Mesodermal cell (in vitro differentiated cells): ENCODE results near the gene ZSCAN22.
A peak's percentile ranks its signal among the peaks of the same experiment; 100 is the strongest.

ENCODE experiments used
- H3K27ac ChIP-seq: 2 replicates; pipeline ENCODE4 v1.7.0; 2013; ENCODE audit warnings: mild to moderate bottlenecking, low read depth, low read length, moderate library complexity; ENCODE audit not compliant: severe bottlenecking
- H3K36me3 ChIP-seq: 2 replicates; pipeline ENCODE4 v1.7.1; 2013; ENCODE audit warnings: mild to moderate bottlenecking, low read length, moderate library complexity; ENCODE audit not compliant: control insufficient read depth, insufficient read depth
- H3K4me1 ChIP-seq: one replicate; pipeline ENCODE4 v1.7.1; 2013; ENCODE audit warnings: mild to moderate bottlenecking, low read length; ENCODE audit not compliant: insufficient read depth, control insufficient read depth, poor library complexity, severe bottlenecking
- H3K4me3 ChIP-seq: 2 replicates; pipeline ENCODE4 v1.7.0; 2013; ENCODE audit warnings: low read length, control low read depth, mild to moderate bottlenecking; ENCODE audit not compliant: insufficient read depth, poor library complexity, severe bottlenecking; ENCODE audit errors: extremely low read depth
- H3K9me3 ChIP-seq: 2 replicates; pipeline ENCODE4 v1.7.1; 2013; ENCODE audit warnings: mild to moderate bottlenecking, low read length, moderate library complexity; ENCODE audit not compliant: control insufficient read depth
- WGBS, 2 experiments: methylation state at CpG; one replicate each; pipeline ENCODE4 v1.1.5; 2013; ENCODE audit warnings: missing lambda C conversion rate in 2 of 2; ENCODE audit not compliant: insufficient coverage in 2 of 2; 5-methylcytosine and 5-hydroxymethylcytosine counted together

ZSCAN22 gene

GRCh38 chr19:58318297-58318696 is 8.5 kb upstream of the ZSCAN22 start:
- WGBS, 2 experiments: 87 to 93% methylated on average over 2 to 4 of the region's 4 CpGs
- H3K36me3 ChIP-seq: peaks cover 38% of the 10 kb centered on the region
- H3K9me3 ChIP-seq: no peaks in the 10 kb centered on the region
- no peak overlapping the region for H3K27ac ChIP-seq
- H3K4me1 ChIP-seq: no peaks in the 10 kb centered on the region
- no peak overlapping the region for H3K4me3 ChIP-seq

- Histone ChIP-seq H3K36me3 (peaks cover 28% of the 10 kb centered on the region), H3K4me3 (no peak overlapping the region), H3K4me1 (no peaks in the 10 kb centered on the region), H3K9me3 (no peaks in the 10 kb centered on the region), H3K27ac (no peak overlapping the region)
- WGBS, 2 experiments: 97 to 99% methylated on average over 9 to 10 of the region's 10 CpGs
These were observed 7.6 kb upstream of the ZSCAN22 start for GRCh38 chr19:58319241-58319640.

GRCh38 chr19:58325311-58326022 is 1.3 kb upstream of the ZSCAN22 start:
- no peaks in the 10 kb centered on the region for H3K36me3 ChIP-seq
- H3K27ac ChIP-seq: no peak overlapping the region
- peak overlapping the region; percentile 67 for H3K4me3 ChIP-seq
- WGBS, 2 experiments: 92 to 100% methylated on average over 3 to 4 of the region's 6 CpGs
- H3K9me3 ChIP-seq: no peaks in the 10 kb centered on the region
- H3K4me1 ChIP-seq: peaks cover 18% of the 10 kb centered on the region

DNA sequence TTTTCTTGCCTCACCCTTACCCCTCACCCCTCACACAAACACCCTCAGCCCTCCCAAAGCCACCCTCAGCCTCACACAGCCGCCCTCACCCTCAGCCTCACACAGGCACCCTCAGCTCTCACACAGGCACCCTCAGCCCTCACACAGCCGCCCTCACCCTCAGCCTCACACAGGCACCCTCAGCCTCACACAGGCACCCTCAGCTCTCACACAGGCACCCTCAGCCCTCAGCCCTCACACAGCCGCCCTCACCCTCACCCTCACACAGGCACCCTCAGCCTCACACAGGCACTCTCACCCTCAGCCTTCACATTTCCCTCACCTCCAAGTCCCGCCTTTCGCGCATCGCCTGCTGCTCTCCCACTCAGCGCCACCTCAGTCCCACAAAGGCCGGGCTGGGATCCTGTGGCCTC is 287 bp upstream of the ZSCAN22 start:
- WGBS, 2 experiments: 0 to 1% methylated on average over 5 to 9 of the region's 9 CpGs
- no peak overlapping the region for H3K27ac ChIP-seq
- H3K4me1 ChIP-seq: peaks cover 18% of the 10 kb centered on the region
- no peaks in the 10 kb centered on the region for H3K9me3 ChIP-seq
- H3K36me3 ChIP-seq: no peaks in the 10 kb centered on the region
- peak overlapping the region; percentile 67 for H3K4me3 ChIP-seq

DNA sequence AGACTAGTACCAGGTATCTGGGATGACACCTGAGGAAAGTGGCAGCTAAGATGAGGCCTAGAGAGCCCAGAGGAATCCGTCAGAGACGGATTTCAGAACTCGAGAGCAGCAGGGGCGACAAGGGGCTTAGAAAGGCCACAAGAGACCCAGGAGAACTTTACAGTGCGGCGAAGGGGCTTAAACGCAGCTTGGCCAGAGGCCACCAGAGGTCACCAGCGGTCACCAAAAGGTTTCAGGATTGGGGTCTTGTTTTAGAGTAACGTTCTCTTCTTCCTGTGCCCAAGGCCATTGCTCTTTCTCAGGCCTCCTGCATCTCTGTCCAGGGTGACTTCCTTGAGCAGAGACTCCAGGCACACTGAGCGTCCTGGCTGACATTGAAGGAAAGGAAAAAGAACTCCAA is 2.2 kb downstream of the ZSCAN22 start:
- peaks cover 18% of the 10 kb centered on the region for H3K4me1 ChIP-seq
- no peaks in the 10 kb centered on the region for H3K9me3 ChIP-seq
- no peaks in the 10 kb centered on the region for H3K36me3 ChIP-seq
- H3K27ac ChIP-seq: no peak overlapping the region
- no peak overlapping the region for H3K4me3 ChIP-seq
- WGBS, 2 experiments: 17 to 20% methylated on average over 10 of the region's 10 CpGs

DNA sequence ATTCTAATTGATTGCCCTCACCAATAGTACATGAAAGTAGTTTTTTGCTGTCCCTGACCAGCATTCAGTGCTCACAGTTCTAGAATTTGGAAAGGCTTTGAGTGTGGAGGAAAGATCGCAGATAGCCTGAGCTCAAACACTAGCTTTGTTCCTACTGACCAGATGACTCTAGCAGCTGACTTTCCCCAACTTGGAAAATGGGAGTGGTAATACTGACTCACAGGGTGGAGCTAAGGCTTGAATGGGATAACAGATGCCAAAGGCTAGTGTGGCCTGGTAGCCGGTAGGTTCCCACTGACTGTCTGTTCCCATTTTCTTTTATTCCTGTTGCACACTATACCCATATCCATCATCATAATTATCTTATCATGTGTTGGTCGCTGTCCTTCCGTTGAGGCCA is 3.7 kb downstream of the ZSCAN22 start:
- 81 to 100% methylated on average over 3 to 4 of the region's 4 CpGs for WGBS, 2 experiments
- H3K9me3 ChIP-seq: no peaks in the 10 kb centered on the region
- H3K27ac ChIP-seq: no peak overlapping the region
- peaks cover 3% of the 10 kb centered on the region for H3K36me3 ChIP-seq
- no peak overlapping the region for H3K4me3 ChIP-seq
- peaks cover 18% of the 10 kb centered on the region for H3K4me1 ChIP-seq

- Histone ChIP-seq H3K9me3 (no peaks in the 10 kb centered on the region), H3K36me3 (peaks cover 20% of the 10 kb centered on the region), H3K4me3 (no peak overlapping the region), H3K4me1 (peaks cover 18% of the 10 kb centered on the region), H3K27ac (no peak overlapping the region)
- 80% methylated on average over 1 of the region's 1 CpG; no CpG with 5 or more reads in 1 of the 2 experiments for whole genome bisulfite sequencing, 2 experiments
These were observed 5.9 kb downstream of the ZSCAN22 start for GRCh38 chr19:58332697-58333096.

GRCh38 chr19:58334691-58335249 is 8.0 kb downstream of the ZSCAN22 start:
- WGBS, 2 experiments: 95 to 96% methylated on average over 17 to 19 of the region's 19 CpGs
- no peaks in the 10 kb centered on the region for H3K9me3 ChIP-seq
- H3K4me1 ChIP-seq: peaks cover 3% of the 10 kb centered on the region
- H3K27ac ChIP-seq: no peak overlapping the region
- no peak overlapping the region for H3K4me3 ChIP-seq
- peaks cover 40% of the 10 kb centered on the region for H3K36me3 ChIP-seq

- Histone ChIP-seq H3K4me1 (no peaks in the 10 kb centered on the region), H3K27ac (no peak overlapping the region), H3K4me3 (no peak overlapping the region), H3K36me3 (peaks cover 46% of the 10 kb centered on the region), H3K9me3 (no peaks in the 10 kb centered on the region)
- 90 to 92% methylated on average over 1 to 3 of the region's 3 CpGs for WGBS, 2 experiments
These were observed 8.8 kb downstream of the ZSCAN22 start for GRCh38 chr19:58335630-58336029.

DNA sequence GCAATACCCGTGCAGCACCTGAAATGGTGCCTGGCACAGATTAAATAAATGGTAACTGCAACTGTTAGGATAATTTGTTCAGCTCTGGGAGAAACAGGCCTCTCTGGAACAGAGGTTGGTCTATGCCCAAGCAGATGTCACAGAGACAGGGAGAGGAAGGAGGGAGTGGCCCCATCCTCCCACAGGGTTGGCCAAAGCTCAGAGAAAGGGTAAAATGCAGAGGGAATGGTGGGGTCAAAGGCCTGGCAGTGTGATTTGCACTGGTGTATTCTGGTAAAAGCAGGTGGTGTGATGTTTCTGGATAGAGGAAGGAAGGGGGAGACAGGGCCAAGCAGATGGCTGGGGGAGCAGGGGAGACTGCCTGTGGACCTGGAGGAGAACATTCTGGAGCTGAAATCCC is 9.4 kb downstream of the ZSCAN22 start:
- Histone ChIP-seq H3K36me3 (peaks cover 52% of the 10 kb centered on the region), H3K4me3 (no peak overlapping the region), H3K27ac (no peak overlapping the region), H3K4me1 (no peaks in the 10 kb centered on the region), H3K9me3 (no peaks in the 10 kb centered on the region)
- 88 to 93% methylated on average over 1 of the region's 1 CpG for WGBS, 2 experiments

DNA sequence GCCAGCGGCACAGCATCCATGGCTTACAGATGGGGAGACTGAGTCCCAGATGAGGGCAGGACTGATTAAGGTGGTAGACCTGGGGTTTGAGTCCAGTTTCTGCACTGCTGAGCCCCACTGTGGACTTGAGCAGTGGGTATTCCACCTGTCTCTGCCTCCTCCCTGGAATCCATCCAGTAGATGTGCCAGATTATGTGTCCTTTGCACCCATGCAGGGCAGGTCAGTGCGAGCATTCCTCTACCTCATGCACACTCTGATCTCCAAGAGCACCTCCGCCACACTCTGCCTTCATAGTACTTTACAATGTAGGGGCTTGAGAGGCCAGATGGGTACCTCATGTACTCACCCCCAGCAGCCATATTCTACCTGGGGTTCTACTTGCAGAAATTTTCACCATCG is 10.0 kb downstream of the ZSCAN22 start:
- WGBS, 2 experiments: 95 to 100% methylated on average over 3 of the region's 4 CpGs
- Histone ChIP-seq H3K36me3 (peaks cover 58% of the 10 kb centered on the region), H3K27ac (no peak overlapping the region), H3K4me1 (no peaks in the 10 kb centered on the region), H3K4me3 (no peak overlapping the region), H3K9me3 (no peaks in the 10 kb centered on the region)
